ENCODE data around the gene TMEM170B.

TMEM170B gene

GRCh38 chr6:11607383-11607782, 69.8 kb downstream of the TMEM170B start:
- no peak overlapping the region for H3K4me3 ChIP-seq (ENCODE audit: low read depth, low read length)
- TF ChIP-seq, protein P1, sequence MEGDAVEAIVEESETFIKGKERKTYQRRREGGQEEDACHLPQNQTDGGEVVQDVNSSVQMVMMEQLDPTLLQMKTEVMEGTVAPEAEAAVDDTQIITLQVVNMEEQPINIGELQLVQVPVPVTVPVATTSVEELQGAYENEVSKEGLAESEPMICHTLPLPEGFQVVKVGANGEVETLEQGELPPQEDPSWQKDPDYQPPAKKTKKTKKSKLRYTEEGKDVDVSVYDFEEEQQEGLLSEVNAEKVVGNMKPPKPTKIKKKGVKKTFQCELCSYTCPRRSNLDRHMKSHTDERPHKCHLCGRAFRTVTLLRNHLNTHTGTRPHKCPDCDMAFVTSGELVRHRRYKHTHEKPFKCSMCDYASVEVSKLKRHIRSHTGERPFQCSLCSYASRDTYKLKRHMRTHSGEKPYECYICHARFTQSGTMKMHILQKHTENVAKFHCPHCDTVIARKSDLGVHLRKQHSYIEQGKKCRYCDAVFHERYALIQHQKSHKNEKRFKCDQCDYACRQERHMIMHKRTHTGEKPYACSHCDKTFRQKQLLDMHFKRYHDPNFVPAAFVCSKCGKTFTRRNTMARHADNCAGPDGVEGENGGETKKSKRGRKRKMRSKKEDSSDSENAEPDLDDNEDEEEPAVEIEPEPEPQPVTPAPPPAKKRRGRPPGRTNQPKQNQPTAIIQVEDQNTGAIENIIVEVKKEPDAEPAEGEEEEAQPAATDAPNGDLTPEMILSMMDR (IDR thresholded peaks at IDR 0.05; ENCODE audit: borderline replicate concordance, insufficient read depth, low read depth, low read length): no peak

- no peak overlapping the region for H3K4me3 ChIP-seq (ENCODE audit: low read depth, low read length)
- TF ChIP-seq, protein P1 (IDR thresholded peaks at IDR 0.05; ENCODE audit: borderline replicate concordance, insufficient read depth, low read depth, low read length): no peak
These were observed 71.2 kb downstream of the TMEM170B start for GRCh38 chr6:11608600-11609323.

DNA sequence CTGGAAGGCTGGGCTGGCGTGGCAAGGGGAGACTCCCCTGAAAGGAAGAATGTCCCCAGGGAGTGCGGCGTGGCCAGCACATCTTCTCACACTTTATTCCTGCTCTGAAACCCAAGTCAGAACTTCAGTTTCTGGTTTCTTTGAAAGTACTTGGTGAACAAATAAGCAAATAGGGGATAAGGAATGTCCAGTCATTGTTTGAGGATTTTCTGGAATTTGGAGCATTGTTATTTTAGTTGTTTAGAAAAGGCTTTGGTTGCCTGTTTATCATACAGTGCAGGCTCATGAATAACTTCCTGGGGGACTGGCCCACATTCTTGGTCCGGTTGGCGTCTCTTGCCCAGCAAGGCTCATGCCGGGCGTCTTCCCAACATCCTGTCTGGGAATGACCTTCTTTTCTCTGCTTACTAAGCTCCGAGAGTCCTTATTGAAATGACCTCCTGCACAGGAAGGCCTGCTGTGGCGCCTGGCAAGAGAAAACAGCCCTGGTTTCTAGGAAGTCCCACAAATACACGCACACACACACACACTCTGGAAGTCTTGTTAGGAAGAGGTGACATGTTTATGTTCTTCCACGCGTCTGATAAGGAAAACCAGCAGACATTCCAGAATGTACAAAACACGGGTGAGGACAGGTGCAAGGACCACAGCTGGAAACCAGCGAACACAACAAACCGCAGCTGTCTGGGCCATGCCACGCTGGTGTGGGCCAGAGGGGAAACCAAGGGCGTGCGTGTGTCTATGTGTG, 71.9 kb downstream of the TMEM170B start:
- TF ChIP-seq, protein P1 (IDR thresholded peaks at IDR 0.05; ENCODE audit: borderline replicate concordance, insufficient read depth, low read depth, low read length): no peak
- no peak overlapping the region for H3K4me3 ChIP-seq (ENCODE audit: low read depth, low read length)

GRCh38 chr6:11613336-11613735, 75.8 kb downstream of the TMEM170B start:
- TF ChIP-seq, protein P1 (IDR thresholded peaks at IDR 0.05; ENCODE audit: borderline replicate concordance, insufficient read depth, low read depth, low read length): no peak
- H3K4me3 ChIP-seq (ENCODE audit: low read depth, low read length): no peak overlapping the region

DNA sequence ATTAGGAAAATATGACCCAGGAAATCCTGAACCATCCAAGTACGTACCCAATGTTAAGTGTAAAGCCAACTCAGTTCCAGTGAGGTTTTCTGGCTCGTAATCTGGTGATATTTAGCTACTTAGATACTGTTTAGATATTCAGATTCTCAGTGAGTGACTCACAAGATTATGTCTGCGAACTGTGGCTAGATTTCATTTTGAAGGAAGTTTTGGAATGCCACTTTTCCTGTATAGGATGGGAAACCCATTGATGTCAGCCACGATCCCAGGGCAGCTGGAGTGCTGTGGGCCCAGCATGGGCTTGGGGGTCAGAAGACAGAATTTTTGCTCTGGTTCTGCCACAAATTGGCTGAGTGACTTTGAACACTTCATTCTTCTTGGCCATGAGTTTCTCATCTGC, 76.3 kb downstream of the TMEM170B start:
- TF ChIP-seq, protein P1 (IDR thresholded peaks at IDR 0.05; ENCODE audit: borderline replicate concordance, insufficient read depth, low read depth, low read length): no peak
- no peak overlapping the region for H3K4me3 ChIP-seq (ENCODE audit: low read depth, low read length)

GRCh38 chr6:11614534-11615213, 77.1 kb downstream of the TMEM170B start:
- TF ChIP-seq, protein P1 (IDR thresholded peaks at IDR 0.05; ENCODE audit: borderline replicate concordance, insufficient read depth, low read depth, low read length): no peak
- H3K4me3 ChIP-seq (ENCODE audit: low read depth, low read length): no peak overlapping the region
